ENCODE results near the gene SOX21.

SOX21 gene

DNA sequence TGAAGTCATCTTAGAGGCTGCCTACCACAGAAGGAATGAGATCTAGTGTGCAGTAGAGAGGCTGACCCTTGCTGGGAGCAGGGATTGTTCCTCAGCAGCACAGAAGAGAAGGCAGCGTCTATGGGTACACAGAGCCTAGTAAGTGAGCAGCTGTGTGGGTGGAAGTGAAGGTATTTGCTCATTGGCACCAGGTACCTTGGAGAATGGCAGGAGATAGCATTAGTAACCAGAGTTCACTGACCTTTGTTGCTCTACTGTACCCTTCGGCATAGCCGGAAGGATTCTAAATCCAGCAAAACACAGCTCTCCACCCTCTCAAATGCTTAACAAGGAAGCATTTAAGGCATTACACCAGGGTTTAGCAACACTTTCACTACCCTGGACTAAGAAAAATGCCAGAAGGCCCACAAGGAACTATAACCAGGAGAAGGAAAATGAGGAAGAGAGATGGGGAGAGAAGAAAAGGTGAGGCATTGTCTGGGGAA lies 12.3 kb downstream of the SOX21 start:
- no peaks in the 10 kb centered on the region for H3K4me1 ChIP-seq (ENCODE audit: control insufficient read depth in 1 of 2, insufficient read depth in 1 of 2, low read depth in 1 of 2, low read length in 1 of 2)
- no peaks in the 10 kb centered on the region for H3K9me3 ChIP-seq
- H3K27me3 ChIP-seq = peaks cover 97% of the 10 kb centered on the region
- H3K36me3 ChIP-seq = no peaks in the 10 kb centered on the region
- no peak overlapping the region for H3K4me3 ChIP-seq (ENCODE audit: low read depth in 1 of 2, low read length in 1 of 2)
- TF ChIP-seq, protein P1, sequence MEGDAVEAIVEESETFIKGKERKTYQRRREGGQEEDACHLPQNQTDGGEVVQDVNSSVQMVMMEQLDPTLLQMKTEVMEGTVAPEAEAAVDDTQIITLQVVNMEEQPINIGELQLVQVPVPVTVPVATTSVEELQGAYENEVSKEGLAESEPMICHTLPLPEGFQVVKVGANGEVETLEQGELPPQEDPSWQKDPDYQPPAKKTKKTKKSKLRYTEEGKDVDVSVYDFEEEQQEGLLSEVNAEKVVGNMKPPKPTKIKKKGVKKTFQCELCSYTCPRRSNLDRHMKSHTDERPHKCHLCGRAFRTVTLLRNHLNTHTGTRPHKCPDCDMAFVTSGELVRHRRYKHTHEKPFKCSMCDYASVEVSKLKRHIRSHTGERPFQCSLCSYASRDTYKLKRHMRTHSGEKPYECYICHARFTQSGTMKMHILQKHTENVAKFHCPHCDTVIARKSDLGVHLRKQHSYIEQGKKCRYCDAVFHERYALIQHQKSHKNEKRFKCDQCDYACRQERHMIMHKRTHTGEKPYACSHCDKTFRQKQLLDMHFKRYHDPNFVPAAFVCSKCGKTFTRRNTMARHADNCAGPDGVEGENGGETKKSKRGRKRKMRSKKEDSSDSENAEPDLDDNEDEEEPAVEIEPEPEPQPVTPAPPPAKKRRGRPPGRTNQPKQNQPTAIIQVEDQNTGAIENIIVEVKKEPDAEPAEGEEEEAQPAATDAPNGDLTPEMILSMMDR (IDR thresholded peaks at IDR 0.05) = no peak
- no peak overlapping the region for H3K27ac ChIP-seq

DNA sequence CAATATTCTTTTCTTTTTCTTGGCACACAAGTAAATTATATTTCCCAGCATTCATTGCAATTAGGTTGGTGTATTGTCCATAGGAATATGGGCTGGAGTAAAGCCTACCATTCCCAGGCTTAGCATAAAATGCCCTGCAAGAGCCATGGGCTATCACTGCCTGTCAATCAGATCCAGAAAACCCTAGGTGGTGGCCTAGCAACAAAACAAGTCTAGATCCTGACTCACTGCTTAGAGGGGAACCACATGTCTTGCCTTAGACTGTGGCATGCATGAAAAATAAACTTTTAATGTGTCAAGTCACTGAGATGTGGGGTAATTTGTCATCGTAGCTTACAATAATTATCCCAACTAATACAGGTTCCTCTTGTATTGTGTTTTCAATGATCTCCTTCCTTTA lies 16.2 kb downstream of the SOX21 start:
- no peak overlapping the region for H3K27ac ChIP-seq
- TF ChIP-seq, protein P1 (IDR thresholded peaks at IDR 0.05) = no peak
- no peaks in the 10 kb centered on the region for H3K36me3 ChIP-seq
- no peaks in the 10 kb centered on the region for H3K4me1 ChIP-seq (ENCODE audit: control insufficient read depth in 1 of 2, insufficient read depth in 1 of 2, low read depth in 1 of 2, low read length in 1 of 2)
- no peak overlapping the region for H3K4me3 ChIP-seq (ENCODE audit: low read depth in 1 of 2, low read length in 1 of 2)
- H3K27me3 ChIP-seq = peaks cover 92% of the 10 kb centered on the region
- H3K9me3 ChIP-seq = no peaks in the 10 kb centered on the region

DNA sequence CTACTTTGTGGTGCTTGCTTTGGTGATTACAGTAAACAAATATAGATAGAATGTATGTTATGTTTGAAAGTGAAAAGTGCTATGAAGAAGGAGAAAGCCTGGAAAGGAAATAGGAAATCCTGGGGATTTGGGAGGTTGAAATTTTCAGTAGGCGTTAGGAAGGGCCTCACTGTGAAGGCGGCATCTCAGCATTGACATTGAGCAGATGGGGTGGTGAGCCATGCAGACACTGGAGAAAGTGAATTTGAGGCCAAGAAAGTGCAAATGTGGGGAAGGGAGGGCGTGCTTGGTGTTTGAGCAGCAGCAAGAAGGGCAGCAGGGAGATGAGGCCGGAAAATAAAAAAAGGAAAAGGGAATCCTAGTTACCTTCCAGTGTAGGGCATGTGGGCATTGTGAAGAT lies 20.3 kb downstream of the SOX21 start:
- TF ChIP-seq, protein P1 (IDR thresholded peaks at IDR 0.05) = no peak
- Histone ChIP-seq H3K27ac (no peak overlapping the region), H3K36me3 (no peaks in the 10 kb centered on the region), H3K4me3 (ENCODE audit: low read depth in 1 of 2, low read length in 1 of 2) (no peak overlapping the region), H3K4me1 (ENCODE audit: control insufficient read depth in 1 of 2, insufficient read depth in 1 of 2, low read depth in 1 of 2, low read length in 1 of 2) (no peaks in the 10 kb centered on the region), H3K27me3 (peaks cover 74% of the 10 kb centered on the region), H3K9me3 (no peaks in the 10 kb centered on the region)

DNA sequence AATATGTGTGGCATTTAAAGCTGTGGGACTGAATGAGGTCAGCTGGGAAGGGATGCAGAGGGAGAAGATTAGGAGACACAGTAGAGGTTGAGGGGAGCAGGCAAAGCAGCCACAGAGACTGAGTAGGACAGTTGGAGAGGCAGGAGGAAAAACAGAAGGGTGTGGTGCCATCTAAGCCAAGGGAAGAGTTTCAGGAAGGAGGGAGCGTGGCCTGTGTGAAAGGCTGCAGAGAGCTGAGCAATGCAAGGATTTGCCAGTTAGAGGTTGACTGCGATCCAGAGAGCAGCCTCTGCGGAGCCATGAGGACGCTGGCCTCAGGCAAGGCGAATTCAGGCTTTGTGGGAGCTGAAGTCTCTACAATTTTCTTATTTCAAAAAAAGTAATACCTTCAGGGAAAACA lies 28.9 kb downstream of the SOX21 start:
- Histone ChIP-seq H3K9me3 (no peaks in the 10 kb centered on the region), H3K4me3 (ENCODE audit: low read depth in 1 of 2, low read length in 1 of 2) (no peak overlapping the region), H3K27me3 (peaks cover 23% of the 10 kb centered on the region), H3K27ac (no peak overlapping the region), H3K4me1 (ENCODE audit: control insufficient read depth in 1 of 2, insufficient read depth in 1 of 2, low read depth in 1 of 2, low read length in 1 of 2) (no peaks in the 10 kb centered on the region), H3K36me3 (no peaks in the 10 kb centered on the region)
- TF ChIP-seq, protein P1 (IDR thresholded peaks at IDR 0.05) = no peak

DNA sequence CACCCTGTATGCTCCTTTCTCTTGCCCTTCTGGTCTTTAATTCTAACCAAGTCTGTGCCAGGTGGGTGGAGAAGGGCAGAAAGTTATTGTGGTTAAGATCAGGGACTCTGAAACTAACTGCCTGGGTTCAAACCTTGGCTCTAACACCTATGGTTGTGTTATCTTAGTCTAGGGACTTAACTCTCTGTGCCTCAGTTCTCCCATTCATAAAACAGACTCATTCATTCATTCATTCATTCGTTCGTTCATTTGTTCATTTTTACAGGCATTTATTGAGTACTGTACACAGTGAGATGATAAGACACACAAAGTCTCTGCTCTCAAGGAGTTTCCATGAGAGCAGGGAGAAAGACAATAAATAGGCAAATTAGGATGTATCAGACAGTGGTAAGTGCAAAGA lies 30.1 kb downstream of the SOX21 start:
- TF ChIP-seq, protein P1 (IDR thresholded peaks at IDR 0.05) = no peak
- H3K36me3 ChIP-seq = no peaks in the 10 kb centered on the region
- peaks cover 30% of the 10 kb centered on the region for H3K27me3 ChIP-seq
- no peak overlapping the region for H3K27ac ChIP-seq
- H3K9me3 ChIP-seq = no peaks in the 10 kb centered on the region
- no peak overlapping the region for H3K4me3 ChIP-seq (ENCODE audit: low read depth in 1 of 2, low read length in 1 of 2)
- H3K4me1 ChIP-seq (ENCODE audit: control insufficient read depth in 1 of 2, insufficient read depth in 1 of 2, low read depth in 1 of 2, low read length in 1 of 2) = no peaks in the 10 kb centered on the region

DNA sequence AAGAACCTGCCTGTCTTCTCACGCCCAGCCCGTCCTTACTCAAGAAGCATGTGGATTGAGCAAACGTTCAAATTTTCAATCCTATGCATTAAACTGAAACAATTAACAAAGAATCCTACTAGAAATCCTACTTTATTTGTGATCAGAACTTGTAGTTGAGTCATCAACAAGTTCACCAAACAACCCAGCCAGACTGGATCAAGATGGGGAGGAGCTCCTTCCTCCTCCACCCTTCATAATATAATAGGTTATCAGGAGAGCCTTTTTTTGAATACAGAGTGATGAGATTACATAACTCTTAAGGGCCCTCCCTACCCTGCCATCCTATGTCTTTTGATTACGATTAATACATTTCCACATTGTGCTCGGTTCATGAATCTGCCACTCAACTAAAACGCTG lies 32.7 kb downstream of the SOX21 start:
- H3K9me3 ChIP-seq = no peaks in the 10 kb centered on the region
- TF ChIP-seq, protein P1 (IDR thresholded peaks at IDR 0.05) = no peak
- H3K27ac ChIP-seq = no peak overlapping the region

More for the DNA sequence above, 32.7 kb downstream of the SOX21 start:
- Histone ChIP-seq H3K27me3 (peaks cover 49% of the 10 kb centered on the region), H3K4me3 (ENCODE audit: low read depth in 1 of 2, low read length in 1 of 2) (no peak overlapping the region), H3K36me3 (no peaks in the 10 kb centered on the region), H3K4me1 (ENCODE audit: control insufficient read depth in 1 of 2, insufficient read depth in 1 of 2, low read depth in 1 of 2, low read length in 1 of 2) (no peaks in the 10 kb centered on the region)

Data from neutrophil (primary cell).